OCI-LY3 (cell line): ENCODE results near the gene CTNNBL1.
A peak's percentile ranks its signal among the peaks of the same experiment; 100 is the strongest.

ENCODE experiments used
- H2AFZ ChIP-seq: fragments of 200-600, 300-600 bp; shearing (Covaris generic); 2 replicates; pipeline ENCODE4 v1.6.0; 2014; ENCODE audit warnings: antibody characterized with exemption, low read depth, low read length
- H3K27ac ChIP-seq: fragments of 200-600, 300-600 bp; sonication (generic); 2 replicates; pipeline ENCODE4 v1.5.1; 2014; ENCODE audit warnings: mild to moderate bottlenecking, low read length, moderate library complexity, mixed read lengths
- H3K27me3 ChIP-seq: fragments of 200-600, 300-600 bp; sonication (generic); 2 replicates; pipeline ENCODE4 v1.6.1; 2014; ENCODE audit warnings: low read depth, low read length, mixed read lengths
- H3K36me3 ChIP-seq: fragments of 200-600, 300-600 bp; sonication (generic); replicated peaks from 2 replicates; pipeline ENCODE3; 2014; ENCODE audit warnings: low read depth, low read length, mixed read lengths
- H3K4me1 ChIP-seq: fragments of 300-600, 200-600 bp; sonication (generic); 2 replicates; pipeline ENCODE4 v1.6.1; 2014; ENCODE audit warnings: low read length, mixed read lengths
- H3K4me2 ChIP-seq: fragments of 200-600, 300-600 bp; sonication (generic); 2 replicates; pipeline ENCODE4 v1.6.1; 2014; ENCODE audit warnings: low read length, mixed read lengths
- H3K4me3 ChIP-seq: fragments of 300-600, 200-600 bp; sonication (generic); 2 replicates; pipeline ENCODE4 v1.5.1; 2014; ENCODE audit warnings: antibody characterized with exemption, mild to moderate bottlenecking, low read length, moderate library complexity
- H3K79me2 ChIP-seq: fragments of 300-600, 200-600 bp; shearing (Covaris generic); 2 replicates; pipeline ENCODE4 v1.6.1; 2014; ENCODE audit warnings: mild to moderate bottlenecking, low read length, mixed read lengths
- H3K9ac ChIP-seq: fragments of 300-600, 200-600 bp; shearing (Covaris generic); 2 replicates; pipeline ENCODE4 v1.6.0; 2014; ENCODE audit warnings: mild to moderate bottlenecking, low read length, moderate library complexity
- H3K9me3 ChIP-seq: fragments of 200-600, 300-600 bp; shearing (Covaris generic); 2 replicates; pipeline ENCODE4 v1.6.1; 2014; ENCODE audit warnings: low read length, mixed read lengths; ENCODE audit not compliant: insufficient read depth
- H4K20me1 ChIP-seq: fragments of 200-600, 300-600 bp; sonication (generic); 2 replicates; pipeline ENCODE4 v1.6.1; 2016; ENCODE audit warnings: low read length, mixed read lengths; ENCODE audit not compliant: insufficient read depth
- CTCF ChIP-seq: fragments of 200-600, 300-600 bp; sonication (generic); IDR thresholded peaks from 2 replicates; pipeline ENCODE4 v1.5.1; 2014; ENCODE audit warnings: antibody characterized with exemption, low read length, low read depth
- EZH2phosphoT487 ChIP-seq: fragments of 200-600 bp; shearing (Covaris generic); IDR thresholded peaks from 2 replicates; pipeline ENCODE4 v1.6.1; 2018; ENCODE audit warnings: antibody characterized with exemption, mixed run types, low read depth

CTNNBL1 gene

DNA sequence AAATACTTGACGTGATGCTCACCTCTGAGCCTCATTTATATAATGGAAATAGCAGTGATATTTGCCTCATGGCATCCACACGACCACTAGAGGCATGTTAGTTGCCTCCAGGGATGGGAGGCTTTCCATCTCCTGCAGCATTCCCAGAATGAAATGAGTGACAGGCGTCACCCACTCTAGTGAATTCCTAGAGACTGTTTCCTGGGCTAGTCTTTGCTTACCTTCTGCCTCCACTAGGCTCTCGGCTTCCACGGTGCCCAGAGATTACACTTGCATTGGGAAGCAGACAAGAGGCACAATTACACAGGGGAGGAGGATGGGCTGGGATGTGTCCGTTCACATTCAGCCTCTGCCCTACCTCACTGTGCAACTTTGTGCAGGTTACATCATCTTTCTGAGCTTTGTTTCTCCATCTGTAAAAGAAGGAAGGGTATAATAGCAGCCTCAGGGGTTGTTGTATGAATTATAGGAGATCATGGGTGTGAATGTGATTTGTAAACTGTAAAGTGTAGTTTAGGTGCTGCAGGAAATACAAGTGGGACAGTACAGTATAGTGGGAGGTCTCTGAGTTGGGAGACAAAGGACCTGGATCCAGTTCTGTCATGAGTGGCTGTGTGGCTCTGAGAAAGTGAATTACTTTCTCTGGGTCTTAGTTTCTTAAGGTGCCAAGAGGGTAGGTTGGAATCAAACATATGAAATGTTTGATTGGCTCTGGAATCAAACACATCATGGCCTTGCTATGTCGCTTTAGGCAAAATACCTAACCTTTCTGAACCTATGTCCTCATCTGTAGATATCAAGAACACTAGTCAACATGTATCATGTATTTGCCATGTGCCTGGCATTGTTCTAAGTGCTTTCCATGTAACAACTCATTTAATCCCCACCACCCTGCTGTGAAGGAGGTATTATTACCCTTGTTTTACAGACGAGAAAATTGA is 205.5 kb downstream of the CTNNBL1 start:
- Histone ChIP-seq H3K4me2 (peak overlapping the region; percentile 25; the same call in 1 of the 2 replicates), H3K79me2 (no peaks in the 10 kb centered on the region), H3K36me3 (no peaks in the 10 kb centered on the region), H4K20me1 (no peaks in the 10 kb centered on the region), H3K9ac (no peak overlapping the region), H2AFZ (no peak overlapping the region), H3K27me3 (peaks cover 11% of the 10 kb centered on the region; the same call in 1 of the 2 replicates), H3K4me1 (peaks cover 27% of the 10 kb centered on the region), H3K9me3 (no peaks in the 10 kb centered on the region), H3K27ac (no peak overlapping the region), H3K4me3 (no peak overlapping the region)
- TF ChIP-seq CTCF: 0 out of 2 replicates have a peak, but pooled peaks have one; percentile 6
- TF ChIP-seq EZH2phosphoT487: no peak

GRCh38 chr20:37901240-37901639 is 207.4 kb downstream of the CTNNBL1 start:
- no peak overlapping the region for H2AFZ ChIP-seq
- no peak overlapping the region for H3K4me3 ChIP-seq
- no peaks in the 10 kb centered on the region for H3K9me3 ChIP-seq
- H4K20me1 ChIP-seq: no peaks in the 10 kb centered on the region
- H3K36me3 ChIP-seq: no peaks in the 10 kb centered on the region
- no peak for TF ChIP-seq CTCF
- no peak for TF ChIP-seq EZH2phosphoT487
- peaks cover 11% of the 10 kb centered on the region; the same call in 1 of the 2 replicates for H3K27me3 ChIP-seq
- no peaks in the 10 kb centered on the region for H3K79me2 ChIP-seq
- H3K27ac ChIP-seq: no peak overlapping the region
- peaks cover 23% of the 10 kb centered on the region for H3K4me1 ChIP-seq
- H3K9ac ChIP-seq: no peak overlapping the region
- H3K4me2 ChIP-seq: no peak overlapping the region

DNA sequence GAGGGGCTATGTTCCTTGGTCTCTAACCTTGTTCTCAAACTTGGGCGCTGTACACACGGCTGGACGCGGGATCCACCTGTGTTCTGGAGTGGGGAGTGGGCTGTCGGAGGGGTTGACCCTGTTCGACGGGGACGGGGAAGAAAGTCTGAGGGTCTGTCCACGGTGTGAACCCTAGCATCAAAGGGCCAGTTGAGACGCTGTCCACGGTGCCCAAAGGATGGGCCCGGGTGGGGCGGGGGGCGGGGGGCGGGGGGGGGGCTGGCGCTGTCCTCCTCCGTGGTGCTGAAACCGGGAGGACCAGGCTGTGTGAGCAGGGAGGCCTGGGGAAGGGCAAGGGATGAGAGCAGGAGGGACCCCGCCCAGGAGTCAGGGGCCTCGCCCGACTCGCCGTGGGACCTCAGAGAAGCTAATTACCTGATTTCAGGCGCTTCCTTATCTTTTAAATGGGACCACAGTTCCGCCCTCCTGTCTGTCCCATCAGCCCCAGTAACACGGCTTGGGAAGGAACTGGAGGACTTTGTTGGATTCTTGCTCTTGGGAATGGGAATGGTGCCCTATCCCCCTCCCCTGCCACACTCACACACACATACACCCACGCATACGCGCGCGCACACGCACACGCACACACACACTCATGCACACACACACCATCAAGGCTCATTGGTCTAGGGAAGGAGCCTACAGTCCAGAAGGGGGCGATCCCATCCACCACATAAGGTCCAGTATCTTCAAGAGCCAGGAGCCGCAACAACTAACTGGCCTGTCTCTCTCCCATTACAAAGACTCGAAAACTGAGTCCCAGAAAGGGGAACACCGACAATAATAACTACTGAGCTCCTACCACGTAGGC is 208.0 kb downstream of the CTNNBL1 start:
- H3K4me1 ChIP-seq: peaks cover 22% of the 10 kb centered on the region
- H2AFZ ChIP-seq: no peak overlapping the region
- H3K79me2 ChIP-seq: no peaks in the 10 kb centered on the region
- H3K27ac ChIP-seq: no peak overlapping the region
- peak; percentile 96 for TF ChIP-seq CTCF
- no peak for TF ChIP-seq EZH2phosphoT487
- H3K4me2 ChIP-seq: peak overlapping the region; percentile 48
- no peaks in the 10 kb centered on the region for H3K36me3 ChIP-seq
- peak overlapping the region; percentile 61 for H3K9ac ChIP-seq
- peak overlapping the region; percentile 76 for H3K4me3 ChIP-seq
- H3K9me3 ChIP-seq: no peaks in the 10 kb centered on the region
- peaks cover 11% of the 10 kb centered on the region; the same call in 1 of the 2 replicates for H3K27me3 ChIP-seq
- no peaks in the 10 kb centered on the region for H4K20me1 ChIP-seq
